Adrenal gland (tissue), 5 donors: ENCODE measurements around the gene EPS8L2.

Experiments
- POLR2A ChIP-seq, 2 donors: fragments of 450-650 bp; IDR thresholded peaks; one replicate each; pipeline ENCODE4 v1.6.1; 2017; ENCODE audit warnings: antibody characterized with exemption in 2 of 2, mild to moderate bottlenecking in 2 of 2, moderate library complexity in 1 of 2
- TF ChIP-seq, protein P1 (sequence below), 6 experiments: fragments of 450-650 bp in 4 of 6; fragments of 200-600 bp in 2 of 6; sonication (generic) in 1 of 6; IDR thresholded peaks; 1 replicate in 5 of 6; 2 replicates in 1 of 6; pipeline versions ENCODE4 v1.5.1 to v1.8.0; 2016 to 2021; ENCODE audit warnings: antibody characterized with exemption in 6 of 6, mild to moderate bottlenecking in 2 of 6, moderate library complexity in 1 of 6
- donor health status: DM: no; HTN: no; CAD: no.

DNA sequence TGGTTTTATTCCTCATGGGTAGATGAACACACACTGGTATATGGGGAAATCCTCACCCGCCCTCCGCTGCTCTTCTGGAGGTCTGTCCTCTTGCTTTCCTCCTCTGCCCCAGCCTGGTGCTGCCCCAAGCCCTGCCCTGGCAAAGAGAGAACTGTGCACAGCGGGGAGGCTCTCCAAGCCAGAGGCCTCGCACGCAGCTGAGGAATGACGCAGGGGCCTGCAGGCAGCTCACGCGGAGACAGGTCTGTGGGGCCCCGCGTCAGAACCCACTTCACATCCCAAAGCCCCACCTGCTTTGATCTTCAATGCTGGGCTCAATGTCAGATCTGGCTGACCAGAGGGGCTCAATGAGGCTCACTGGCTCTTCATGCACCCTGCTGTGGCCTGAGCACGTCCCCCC, 61.2 kb downstream of the EPS8L2 start:
- TF ChIP-seq, protein P1, sequence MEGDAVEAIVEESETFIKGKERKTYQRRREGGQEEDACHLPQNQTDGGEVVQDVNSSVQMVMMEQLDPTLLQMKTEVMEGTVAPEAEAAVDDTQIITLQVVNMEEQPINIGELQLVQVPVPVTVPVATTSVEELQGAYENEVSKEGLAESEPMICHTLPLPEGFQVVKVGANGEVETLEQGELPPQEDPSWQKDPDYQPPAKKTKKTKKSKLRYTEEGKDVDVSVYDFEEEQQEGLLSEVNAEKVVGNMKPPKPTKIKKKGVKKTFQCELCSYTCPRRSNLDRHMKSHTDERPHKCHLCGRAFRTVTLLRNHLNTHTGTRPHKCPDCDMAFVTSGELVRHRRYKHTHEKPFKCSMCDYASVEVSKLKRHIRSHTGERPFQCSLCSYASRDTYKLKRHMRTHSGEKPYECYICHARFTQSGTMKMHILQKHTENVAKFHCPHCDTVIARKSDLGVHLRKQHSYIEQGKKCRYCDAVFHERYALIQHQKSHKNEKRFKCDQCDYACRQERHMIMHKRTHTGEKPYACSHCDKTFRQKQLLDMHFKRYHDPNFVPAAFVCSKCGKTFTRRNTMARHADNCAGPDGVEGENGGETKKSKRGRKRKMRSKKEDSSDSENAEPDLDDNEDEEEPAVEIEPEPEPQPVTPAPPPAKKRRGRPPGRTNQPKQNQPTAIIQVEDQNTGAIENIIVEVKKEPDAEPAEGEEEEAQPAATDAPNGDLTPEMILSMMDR (IDR thresholded peaks at IDR 0.05) = no peak
- no peak for TF ChIP-seq POLR2A (IDR thresholded peaks at IDR 0.05)
